ENCODE results near the gene LENG1.

Gene LENG1

DNA sequence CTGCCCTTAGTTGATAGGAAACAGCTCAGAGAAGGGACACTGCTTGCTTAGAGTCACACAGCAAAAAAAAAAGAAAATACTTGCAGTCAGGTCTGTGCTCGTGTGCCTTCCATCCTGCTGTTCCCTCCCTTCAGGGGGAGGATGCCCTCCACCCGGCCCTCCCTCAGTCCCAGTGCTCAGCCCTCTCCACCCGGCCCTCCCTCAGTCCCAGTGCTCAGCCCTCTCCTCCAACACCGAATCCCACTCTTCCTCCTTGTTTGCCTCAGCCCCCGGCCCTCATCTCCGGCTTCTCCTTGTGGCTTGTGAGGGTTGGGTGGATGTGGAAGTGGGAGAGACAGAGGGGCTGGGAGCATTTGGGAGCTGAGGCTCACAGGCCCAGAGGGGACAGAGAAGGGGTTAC is 49.9 kb downstream of the LENG1 start:
- no peak overlapping the region for H3K9ac ChIP-seq
- TF ChIP-seq CTCF (conservative IDR thresholded peaks at IDR 0.05; ENCODE audit: low read depth, low read length): no peak
- no peak overlapping the region for H2AFZ ChIP-seq (ENCODE audit: low read depth)
- peaks cover 3% of the 10 kb centered on the region; the same call in 1 of the 2 replicates for H3K36me3 ChIP-seq (ENCODE audit: insufficient read depth)
- peaks cover 2% of the 10 kb centered on the region for H3K4me1 ChIP-seq (ENCODE audit: low read depth, poor library complexity, severe bottlenecking)
- H3K4me2 ChIP-seq: no peak overlapping the region
- no peaks in the 10 kb centered on the region for H4K20me1 ChIP-seq (ENCODE audit: insufficient read depth)
- H3K79me2 ChIP-seq (ENCODE audit: insufficient read depth, low read depth): peaks cover 4% of the 10 kb centered on the region; the same call in 1 of the 2 replicates
- H3K4me3 ChIP-seq (IDR thresholded peaks at IDR 0.05; ENCODE audit: insufficient read depth, low read depth, low read length): no peak overlapping the region
- H3K27ac ChIP-seq: no peak overlapping the region
- no peaks in the 10 kb centered on the region for H3K27me3 ChIP-seq (ENCODE audit: insufficient read depth, low read depth)

DNA sequence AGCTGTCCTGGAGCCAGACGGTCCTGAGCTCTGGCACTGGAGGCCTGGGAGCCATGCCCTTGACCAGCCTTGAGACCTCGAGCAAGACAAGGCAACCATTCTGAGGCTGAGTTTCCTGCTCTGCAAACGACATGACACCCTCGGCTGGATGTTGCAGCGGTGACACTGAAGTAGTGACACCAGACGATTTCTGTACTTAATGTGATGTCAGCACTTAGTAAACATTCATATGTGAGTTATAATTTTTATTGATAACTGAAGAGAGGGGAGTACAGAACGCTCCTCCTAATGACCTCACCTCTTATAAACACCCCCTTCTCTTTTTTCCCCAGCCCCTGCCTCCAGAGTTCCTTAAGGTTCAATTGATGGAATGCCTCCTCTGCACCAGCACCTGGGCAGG is 51.0 kb downstream of the LENG1 start:
- Histone ChIP-seq H3K79me2 (ENCODE audit: insufficient read depth, low read depth) (peaks cover 15% of the 10 kb centered on the region), H3K27me3 (ENCODE audit: insufficient read depth, low read depth) (no peaks in the 10 kb centered on the region), H3K36me3 (ENCODE audit: insufficient read depth) (peaks cover 3% of the 10 kb centered on the region; the same call in 1 of the 2 replicates), H3K4me2 (no peak overlapping the region), H3K9ac (no peak overlapping the region), H2AFZ (ENCODE audit: low read depth) (no peak overlapping the region), H3K4me3 (IDR thresholded peaks at IDR 0.05; ENCODE audit: insufficient read depth, low read depth, low read length) (no peak overlapping the region), H3K4me1 (ENCODE audit: low read depth, poor library complexity, severe bottlenecking) (peaks cover 11% of the 10 kb centered on the region), H3K27ac (no peak overlapping the region), H4K20me1 (ENCODE audit: insufficient read depth) (no peaks in the 10 kb centered on the region)
- no peak for TF ChIP-seq CTCF (conservative IDR thresholded peaks at IDR 0.05; ENCODE audit: low read depth, low read length)

DNA sequence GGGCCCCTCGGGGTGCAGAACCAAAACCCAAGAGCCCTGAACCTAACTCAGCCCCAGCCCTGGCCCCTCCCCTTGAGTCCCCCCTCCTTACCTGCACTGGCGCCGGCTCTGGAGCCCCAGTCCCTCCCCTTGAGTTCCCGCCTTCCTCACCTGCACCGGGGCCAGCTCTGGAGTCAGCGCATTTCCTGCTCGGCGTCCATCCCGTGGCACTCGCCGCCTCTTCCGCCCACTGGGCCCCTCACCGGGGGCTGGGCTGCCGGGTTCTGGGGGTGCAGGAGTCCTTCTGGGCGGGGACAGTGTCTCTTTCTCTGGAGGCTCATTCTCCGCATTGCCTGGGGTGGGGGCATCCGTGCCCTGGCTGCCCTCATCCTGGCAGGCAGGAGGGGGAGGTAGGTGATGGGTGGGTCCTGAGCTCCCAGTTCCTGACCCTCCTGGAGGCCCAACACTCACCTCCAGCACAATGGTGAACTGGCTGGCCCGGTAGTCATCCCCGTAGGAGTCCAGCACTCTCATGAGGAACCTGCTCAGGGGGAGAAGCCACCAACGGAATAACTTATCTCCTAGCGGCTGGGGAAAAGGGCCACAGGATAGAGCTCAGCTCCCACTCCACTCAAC is 51.5 kb downstream of the LENG1 start:
- H3K27me3 ChIP-seq (ENCODE audit: insufficient read depth, low read depth): no peaks in the 10 kb centered on the region
- H3K9ac ChIP-seq: no peak overlapping the region
- H2AFZ ChIP-seq (ENCODE audit: low read depth): no peak overlapping the region
- H3K4me3 ChIP-seq (IDR thresholded peaks at IDR 0.05; ENCODE audit: insufficient read depth, low read depth, low read length): no peak overlapping the region
- H3K36me3 ChIP-seq (ENCODE audit: insufficient read depth): peaks cover 3% of the 10 kb centered on the region; the same call in 1 of the 2 replicates
- H3K27ac ChIP-seq: no peak overlapping the region
- H3K4me2 ChIP-seq: no peak overlapping the region
- TF ChIP-seq CTCF (conservative IDR thresholded peaks at IDR 0.05; ENCODE audit: low read depth, low read length): no peak
- peaks cover 13% of the 10 kb centered on the region for H3K4me1 ChIP-seq (ENCODE audit: low read depth, poor library complexity, severe bottlenecking)
- H3K79me2 ChIP-seq (ENCODE audit: insufficient read depth, low read depth): peaks cover 20% of the 10 kb centered on the region
- no peaks in the 10 kb centered on the region for H4K20me1 ChIP-seq (ENCODE audit: insufficient read depth)

- H4K20me1 ChIP-seq (ENCODE audit: insufficient read depth): no peaks in the 10 kb centered on the region
- peaks cover 3% of the 10 kb centered on the region; the same call in 1 of the 2 replicates for H3K36me3 ChIP-seq (ENCODE audit: insufficient read depth)
- H3K9ac ChIP-seq: no peak overlapping the region
- no peak overlapping the region for H3K4me3 ChIP-seq (IDR thresholded peaks at IDR 0.05; ENCODE audit: insufficient read depth, low read depth, low read length)
- H2AFZ ChIP-seq (ENCODE audit: low read depth): no peak overlapping the region
- no peak overlapping the region for H3K4me2 ChIP-seq
- no peak overlapping the region for H3K27ac ChIP-seq
- H3K79me2 ChIP-seq (ENCODE audit: insufficient read depth, low read depth): peaks cover 20% of the 10 kb centered on the region
- H3K27me3 ChIP-seq (ENCODE audit: insufficient read depth, low read depth): no peaks in the 10 kb centered on the region
- TF ChIP-seq CTCF (conservative IDR thresholded peaks at IDR 0.05; ENCODE audit: low read depth, low read length): no peak
- H3K4me1 ChIP-seq (ENCODE audit: low read depth, poor library complexity, severe bottlenecking): peaks cover 17% of the 10 kb centered on the region
These were observed 52.8 kb downstream of the LENG1 start for GRCh38 chr19:54106716-54107115.
